Skeletal muscle tissue (tissue), 4 donors: Measurements from ENCODE around the gene TSPAN31. TPM values are rescaled to one million over a fixed set of nuclear protein-coding genes. Genes with fewer than 3 reads are reported as not detected.
"Not testable (repeated sequence)": the region's sequence is repeated elsewhere in the genome, so short reads cannot be mapped to it uniquely, and the experiment has no call there.

Source experiments
- H3K27ac ChIP-seq: one replicate; pipeline ENCODE4 v1.7.0; 2013; ENCODE audit warnings: mild to moderate bottlenecking, low read depth, low read length, inconsistent platforms
- H3K27me3 ChIP-seq, 3 donors: one replicate each; pipeline ENCODE4 v1.7.0; 2013; ENCODE audit warnings: low read length in 3 of 3; ENCODE audit not compliant: control insufficient read depth in 3 of 3, insufficient read depth in 3 of 3
- H3K36me3 ChIP-seq, 3 donors: one replicate each; pipeline ENCODE4 v1.7.0; 2013; ENCODE audit warnings: low read length in 3 of 3; ENCODE audit not compliant: control insufficient read depth in 3 of 3, insufficient read depth in 3 of 3
- H3K4me1 ChIP-seq, 3 donors: one replicate each; pipeline ENCODE4 v1.7.0; 2013; ENCODE audit warnings: low read length in 3 of 3, mild to moderate bottlenecking in 3 of 3; ENCODE audit not compliant: control insufficient read depth in 3 of 3, insufficient read depth in 3 of 3
- H3K4me3 ChIP-seq, 3 donors: one replicate each; pipeline ENCODE4 v1.7.0; 2013; ENCODE audit warnings: low read length in 3 of 3
- H3K9ac ChIP-seq, 3 donors: one replicate each; pipeline ENCODE4 v1.7.0; 2013; ENCODE audit warnings: low read length in 3 of 3, mild to moderate bottlenecking in 3 of 3, moderate library complexity in 2 of 3, low read depth in 1 of 3
- H3K9me3 ChIP-seq, 3 donors: one replicate each; pipeline ENCODE4 v1.7.0; 2013; ENCODE audit warnings: low read length in 3 of 3; ENCODE audit not compliant: control insufficient read depth in 3 of 3
- total RNA-seq: library from RNA; depleted of rRNA; stranded (reverse); fragments of >200 nt; gene quantifications from one replicate; pipeline ENCODE4 v1.2.3, GENCODE V29; 2014
- donor health status: Osteomylitis.

TSPAN31 gene
- total RNA-seq, 1 donor from 2014 or later, result 57.9 TPM

DNA sequence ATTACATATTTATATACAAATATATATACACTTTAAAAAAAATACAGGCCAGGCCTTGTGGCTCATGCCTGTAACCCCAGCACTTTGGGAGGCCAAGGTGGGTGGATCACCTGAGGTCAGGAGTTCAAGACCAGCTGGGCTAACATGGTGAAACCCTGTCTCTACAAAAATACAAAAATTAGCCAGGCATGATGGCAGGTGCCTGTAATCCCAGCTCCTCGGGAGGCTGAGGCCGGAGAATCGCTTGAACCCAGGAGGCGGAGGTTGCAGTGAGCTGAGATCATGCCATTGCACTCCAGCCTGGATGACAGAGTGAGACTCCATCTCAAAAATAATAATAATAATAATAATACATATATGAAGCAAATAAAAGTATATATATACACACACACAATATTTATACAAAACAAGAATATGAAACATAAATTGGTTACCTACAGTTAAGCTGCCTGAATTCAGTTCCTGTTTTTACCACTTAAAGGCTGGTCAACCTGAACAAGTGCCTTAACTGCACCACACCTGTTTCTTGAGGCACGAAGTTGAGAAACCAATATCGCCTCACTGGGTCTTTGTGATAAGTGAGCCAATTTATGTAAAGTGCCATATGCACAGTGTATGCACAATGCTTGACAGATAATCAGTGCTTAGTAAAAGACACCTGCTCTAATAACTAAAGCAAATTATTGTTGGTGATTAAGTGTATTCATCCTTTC, 29.6 kb upstream of the TSPAN31 start:
- H3K9me3 ChIP-seq, H3K27me3 ChIP-seq, H3K27ac ChIP-seq, H3K4me1 ChIP-seq, H3K4me3 ChIP-seq, H3K9ac ChIP-seq: not testable (repeated sequence)
- peaks cover 39 to 45% (median 43%) of the 10 kb centered on the region in 3 donors for H3K36me3 ChIP-seq

DNA sequence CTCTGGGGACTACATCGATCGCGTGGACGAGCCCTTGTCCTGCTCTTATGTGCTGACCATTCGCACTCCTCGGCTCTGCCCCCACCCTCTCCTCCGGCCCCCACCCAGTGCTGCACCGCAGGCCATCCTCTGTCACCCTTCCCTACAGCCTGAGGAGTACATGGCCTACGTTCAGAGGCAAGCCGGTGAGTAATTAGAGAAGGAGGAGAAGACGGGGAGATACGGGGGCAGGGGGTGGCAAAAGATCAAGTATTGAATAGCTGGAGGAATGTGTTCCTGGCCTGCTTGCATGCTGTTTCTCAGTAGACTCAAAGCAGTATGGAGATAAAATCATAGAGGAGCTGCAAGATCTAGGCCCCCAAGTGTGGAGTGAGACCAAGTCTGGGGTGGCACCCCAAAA, 29.1 kb upstream of the TSPAN31 start:
- Histone ChIP-seq H3K27me3 (no peaks in the 10 kb centered on the region), H3K4me1 (no peaks in the 10 kb centered on the region), H3K9me3 (no peaks in the 10 kb centered on the region), H3K36me3 (peaks cover 44 to 51% (median 49%) of the 10 kb centered on the region in 3 donors), H3K4me3 (no peak overlapping the region), H3K27ac (no peak overlapping the region), H3K9ac (no peak overlapping the region)

DNA sequence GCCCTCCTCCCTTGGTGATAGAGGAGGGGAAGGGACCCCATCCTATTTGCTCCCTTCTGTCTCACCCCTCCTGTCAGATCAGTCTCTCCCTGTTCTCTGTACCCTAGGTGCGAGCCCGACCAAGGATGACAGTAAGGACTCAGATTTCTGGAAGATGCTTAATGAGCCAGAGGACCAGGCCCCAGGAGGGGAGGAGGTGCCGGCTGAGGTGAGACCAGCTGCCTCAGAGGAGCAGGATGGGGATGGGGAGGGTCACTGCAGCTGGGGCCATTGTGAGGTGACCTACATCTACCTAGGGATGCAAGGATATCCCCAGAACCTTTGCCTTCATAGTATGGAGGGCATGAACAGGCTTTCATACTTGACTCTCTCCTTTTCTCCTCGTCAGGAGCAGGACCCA, 28.5 kb upstream of the TSPAN31 start:
- Histone ChIP-seq H3K4me3 (no peak overlapping the region), H3K27ac (no peak overlapping the region)

GRCh38 chr12:57717131-57717530, 27.7 kb upstream of the TSPAN31 start:
- H3K27ac ChIP-seq, result no peak overlapping the region
- H3K27me3 ChIP-seq, result no peaks in the 10 kb centered on the region
- no peaks in the 10 kb centered on the region for H3K9me3 ChIP-seq
- H3K4me3 ChIP-seq, result no peak overlapping the region
- no peaks in the 10 kb centered on the region for H3K4me1 ChIP-seq
- no peak overlapping the region for H3K9ac ChIP-seq
- H3K36me3 ChIP-seq, result peaks cover 51 to 58% (median 55%) of the 10 kb centered on the region in 3 donors

More for the DNA sequence above, 28.5 kb upstream of the TSPAN31 start:
- H3K4me1 ChIP-seq, result no peaks in the 10 kb centered on the region
- H3K27me3 ChIP-seq, result no peaks in the 10 kb centered on the region
- H3K9me3 ChIP-seq, result no peaks in the 10 kb centered on the region
- H3K9ac ChIP-seq, result no peak overlapping the region
- H3K36me3 ChIP-seq, result peaks cover 49 to 55% (median 54%) of the 10 kb centered on the region in 3 donors

DNA sequence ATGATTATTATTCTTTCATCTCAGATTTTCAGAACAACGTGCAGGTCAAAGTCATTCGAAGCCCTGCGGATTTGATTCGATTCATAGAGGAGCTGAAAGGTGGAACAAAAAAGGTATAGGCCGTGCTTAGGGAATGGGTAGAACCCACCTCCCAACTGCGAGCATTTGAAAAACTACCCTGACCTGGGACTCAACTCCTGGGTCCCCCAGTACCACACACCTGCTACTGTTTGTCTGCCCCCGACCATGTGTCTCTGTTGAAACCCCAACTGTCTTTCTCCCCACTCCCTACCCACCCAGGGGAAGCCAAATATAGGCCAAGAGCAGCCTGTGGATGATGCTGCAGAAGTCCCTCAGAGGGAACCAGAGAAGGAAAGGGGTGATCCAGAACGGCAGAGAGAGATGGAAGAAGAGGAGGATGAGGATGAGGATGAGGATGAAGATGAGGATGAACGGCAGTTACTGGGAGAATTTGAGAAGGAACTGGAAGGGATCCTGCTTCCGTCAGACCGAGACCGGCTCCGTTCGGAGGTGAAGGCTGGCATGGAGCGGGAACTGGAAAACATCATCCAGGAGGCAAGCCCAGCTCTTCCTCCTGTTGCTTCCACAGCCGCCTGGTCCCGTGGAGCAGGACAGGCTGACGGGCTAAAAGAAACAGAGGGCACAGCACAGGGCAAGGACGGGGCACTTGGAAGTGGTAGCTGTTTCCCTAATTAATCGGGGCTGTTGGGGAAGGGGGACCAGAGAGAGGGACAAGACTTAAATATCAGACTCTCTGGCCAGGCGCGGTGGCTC, 26.8 kb upstream of the TSPAN31 start:
- Histone ChIP-seq H3K4me3 (no peak overlapping the region), H3K36me3 (peaks cover 51 to 58% (median 53%) of the 10 kb centered on the region in 3 donors), H3K4me1 (no peaks in the 10 kb centered on the region), H3K9me3 (no peaks in the 10 kb centered on the region), H3K9ac (no peak overlapping the region), H3K27me3 (no peaks in the 10 kb centered on the region), H3K27ac (no peak overlapping the region)

DNA sequence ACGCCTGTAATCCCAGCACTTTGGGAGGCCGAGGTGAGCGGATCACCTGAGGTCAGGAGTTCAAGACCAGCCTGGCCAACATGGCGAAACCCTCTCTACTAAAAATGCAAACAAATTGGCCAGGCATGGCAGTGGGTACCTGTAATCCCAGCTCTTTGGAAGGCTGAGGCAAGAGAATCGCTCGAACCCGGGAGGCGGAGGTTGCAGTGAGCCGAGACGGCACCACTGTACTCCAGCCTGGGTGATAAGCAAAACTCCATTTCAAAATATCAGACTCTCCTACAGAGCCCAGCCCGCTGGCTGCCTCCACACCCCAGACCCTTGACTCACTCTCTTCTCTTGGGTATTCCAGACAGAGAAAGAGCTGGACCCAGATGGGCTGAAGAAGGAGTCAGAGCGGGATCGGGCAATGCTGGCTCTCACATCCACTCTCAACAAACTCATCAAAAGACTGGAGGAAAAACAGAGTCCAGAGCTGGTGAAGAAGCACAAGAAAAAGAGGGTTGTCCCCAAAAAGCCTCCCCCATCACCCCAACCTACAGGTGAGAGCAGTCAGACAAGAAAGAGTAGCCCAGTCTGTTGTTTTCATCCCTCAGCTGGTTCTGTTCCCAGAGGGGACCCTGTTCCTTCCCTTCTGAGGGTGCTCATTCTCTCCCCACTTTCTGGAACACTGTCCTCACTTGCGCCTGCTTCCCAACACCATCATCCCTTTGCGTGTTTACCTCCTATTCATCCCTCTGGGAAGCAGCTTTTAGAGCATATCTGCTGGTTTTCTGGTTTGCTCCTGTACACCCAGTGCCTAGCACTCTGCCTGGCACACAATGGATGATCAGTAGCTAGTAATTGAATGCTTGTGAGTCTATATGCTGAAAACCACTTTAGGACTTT, 26.0 kb upstream of the TSPAN31 start:
- no peaks in the 10 kb centered on the region for H3K9me3 ChIP-seq
- H3K4me1 ChIP-seq, result no peaks in the 10 kb centered on the region
- H3K27me3 ChIP-seq, result peaks cover 0 to 3% (median 1%) of the 10 kb centered on the region in 3 donors
- H3K36me3 ChIP-seq, result peaks cover 51 to 58% (median 53%) of the 10 kb centered on the region in 3 donors
- no peak overlapping the region for H3K27ac ChIP-seq
- H3K4me3 ChIP-seq, result no peak overlapping the region
- no peak overlapping the region for H3K9ac ChIP-seq

GRCh38 chr12:57719777-57720605, 24.8 kb upstream of the TSPAN31 start:
- no peaks in the 10 kb centered on the region for H3K4me1 ChIP-seq
- H3K27me3 ChIP-seq, result peaks cover 0 to 15% (median 11%) of the 10 kb centered on the region in 3 donors
- no peak overlapping the region for H3K9ac ChIP-seq
- H3K27ac ChIP-seq, result no peak overlapping the region
- no peaks in the 10 kb centered on the region for H3K9me3 ChIP-seq
- peaks cover 51 to 58% (median 51%) of the 10 kb centered on the region in 3 donors for H3K36me3 ChIP-seq
- H3K4me3 ChIP-seq, result no peak overlapping the region

DNA sequence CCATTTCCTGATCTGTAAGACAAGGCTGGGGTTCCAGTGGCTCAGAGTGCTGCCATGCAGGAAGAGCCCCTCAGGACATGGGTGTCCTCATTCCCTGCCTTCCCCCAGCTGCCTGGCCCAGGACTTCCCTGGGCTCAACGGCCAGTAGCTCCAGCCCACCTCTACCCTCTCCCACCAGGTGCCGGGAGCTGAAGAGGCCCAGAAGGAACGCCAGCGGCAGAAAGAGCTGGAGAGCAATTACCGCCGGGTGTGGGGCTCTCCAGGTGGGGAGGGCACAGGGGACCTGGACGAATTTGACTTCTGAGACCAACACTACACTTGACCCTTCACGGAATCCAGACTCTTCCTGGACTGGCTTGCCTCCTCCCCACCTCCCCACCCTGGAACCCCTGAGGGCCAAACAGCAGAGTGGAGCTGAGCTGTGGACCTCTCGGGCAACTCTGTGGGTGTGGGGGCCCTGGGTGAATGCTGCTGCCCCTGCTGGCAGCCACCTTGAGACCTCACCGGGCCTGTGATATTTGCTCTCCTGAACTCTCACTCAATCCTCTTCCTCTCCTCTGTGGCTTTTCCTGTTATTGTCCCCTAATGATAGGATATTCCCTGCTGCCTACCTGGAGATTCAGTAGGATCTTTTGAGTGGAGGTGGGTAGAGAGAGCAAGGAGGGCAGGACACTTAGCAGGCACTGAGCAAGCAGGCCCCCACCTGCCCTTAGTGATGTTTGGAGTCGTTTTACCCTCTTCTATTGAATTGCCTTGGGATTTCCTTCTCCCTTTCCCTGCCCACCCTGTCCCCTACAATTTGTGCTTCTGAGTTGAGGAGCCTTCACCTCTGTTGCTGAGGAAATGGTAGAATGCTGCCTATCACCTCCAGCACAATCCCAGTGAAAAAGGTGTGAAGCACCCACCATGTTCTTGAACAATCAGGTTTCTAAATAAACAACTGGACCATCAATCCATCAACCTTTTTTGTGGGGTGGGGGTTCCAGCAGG, 23.9 kb upstream of the TSPAN31 start:
- Histone ChIP-seq H3K9me3 (no peaks in the 10 kb centered on the region), H3K4me1 (peaks cover 1 to 2% (median 2%) of the 10 kb centered on the region in 3 donors), H3K27me3 (peaks cover 5 to 19% (median 18%) of the 10 kb centered on the region in 3 donors), H3K27ac (no peak overlapping the region), H3K4me3 (no peak overlapping the region), H3K9ac (no peak overlapping the region), H3K36me3 (peaks cover 49 to 52% (median 49%) of the 10 kb centered on the region in 3 donors)
